ENCODE measurements around the gene NKX1-1. TPM values are rescaled to one million over a fixed set of nuclear protein-coding genes. Genes with fewer than 3 reads are reported as not detected.

NKX1-1 gene
- total and polyA plus RNA-seq, 5 donors from 2014 or later, result not detected

- Histone ChIP-seq H3K4me1 (ENCODE audit: control insufficient read depth, insufficient read depth, low read length, poor library complexity, severe bottlenecking) (no peaks in the 10 kb centered on the region), H3K4me3 (ENCODE audit: low read depth, low read length) (no peak overlapping the region), H3K27ac (ENCODE audit: insufficient read depth, low read length, poor library complexity, severe bottlenecking) (no peak overlapping the region), H3K36me3 (ENCODE audit: control insufficient read depth, insufficient read depth, low read length) (peaks cover 6% of the 10 kb centered on the region), H3K9me3 (ENCODE audit: control insufficient read depth in 2 of 2, low read length in 2 of 2) (no peaks in the 10 kb centered on the region), H3K27me3 (ENCODE audit: control insufficient read depth, insufficient read depth, low read length) (no peaks in the 10 kb centered on the region)
- H3K36me3 Mint-ChIP-seq, result peaks cover 20% of the 10 kb centered on the region
- no peak overlapping the region for H3K4me3 Mint-ChIP-seq
- DNase-seq (no peak), ATAC-seq (ENCODE audit: low read depth in 2 of 2) (no peak)
- H3K9me3 Mint-ChIP-seq, result no peaks in the 10 kb centered on the region
- H3K27ac Mint-ChIP-seq, result no peak overlapping the region
- H3K27me3 Mint-ChIP-seq, result no peaks in the 10 kb centered on the region
- no peaks in the 10 kb centered on the region for H3K4me1 Mint-ChIP-seq
These were observed 24.2 kb downstream of the NKX1-1 start for GRCh38 chr4:1381944-1382541.

DNA sequence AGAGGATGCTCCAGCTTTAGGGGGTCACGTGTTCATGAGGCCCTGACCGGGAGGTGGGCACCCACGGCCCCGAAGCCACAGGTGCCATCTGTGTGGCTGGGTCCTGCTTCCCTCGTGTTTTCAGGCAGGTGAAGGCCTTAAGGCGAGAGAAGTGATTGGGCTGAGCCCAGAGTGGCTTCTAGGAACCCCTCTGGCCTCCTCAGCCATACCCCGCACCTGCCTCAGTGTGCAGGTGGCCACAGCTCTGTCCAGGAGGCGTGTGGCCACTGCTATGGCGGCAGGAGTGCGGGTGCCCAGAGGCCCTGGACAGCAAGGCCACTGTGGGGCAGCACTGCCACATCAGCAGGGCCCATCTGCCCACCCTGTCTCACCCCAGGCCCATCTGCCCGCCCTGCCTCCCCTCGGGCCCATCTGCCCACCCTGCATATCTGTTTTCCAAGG lies 25.0 kb downstream of the NKX1-1 start:
- DNase-seq, result no peak
- peaks cover 4% of the 10 kb centered on the region for H3K36me3 ChIP-seq (ENCODE audit: control insufficient read depth, insufficient read depth, low read length)
- no peaks in the 10 kb centered on the region for H3K27me3 ChIP-seq (ENCODE audit: control insufficient read depth, insufficient read depth, low read length)
- H3K27ac Mint-ChIP-seq, result no peak overlapping the region
- no peak overlapping the region for H3K27ac ChIP-seq (ENCODE audit: insufficient read depth, low read length, poor library complexity, severe bottlenecking)
- H3K4me1 ChIP-seq (ENCODE audit: control insufficient read depth, insufficient read depth, low read length, poor library complexity, severe bottlenecking), result no peaks in the 10 kb centered on the region
- H3K9me3 ChIP-seq (ENCODE audit: control insufficient read depth in 2 of 2, low read length in 2 of 2), result no peaks in the 10 kb centered on the region
- ATAC-seq (ENCODE audit: low read depth in 2 of 2), result no peak
- H3K4me3 ChIP-seq (ENCODE audit: low read depth, low read length), result no peak overlapping the region
- no peaks in the 10 kb centered on the region for H3K27me3 Mint-ChIP-seq
- no peak overlapping the region for H3K4me3 Mint-ChIP-seq
- peaks cover 13% of the 10 kb centered on the region for H3K36me3 Mint-ChIP-seq
- no peaks in the 10 kb centered on the region for H3K4me1 Mint-ChIP-seq
- H3K9me3 Mint-ChIP-seq, result no peaks in the 10 kb centered on the region

DNA sequence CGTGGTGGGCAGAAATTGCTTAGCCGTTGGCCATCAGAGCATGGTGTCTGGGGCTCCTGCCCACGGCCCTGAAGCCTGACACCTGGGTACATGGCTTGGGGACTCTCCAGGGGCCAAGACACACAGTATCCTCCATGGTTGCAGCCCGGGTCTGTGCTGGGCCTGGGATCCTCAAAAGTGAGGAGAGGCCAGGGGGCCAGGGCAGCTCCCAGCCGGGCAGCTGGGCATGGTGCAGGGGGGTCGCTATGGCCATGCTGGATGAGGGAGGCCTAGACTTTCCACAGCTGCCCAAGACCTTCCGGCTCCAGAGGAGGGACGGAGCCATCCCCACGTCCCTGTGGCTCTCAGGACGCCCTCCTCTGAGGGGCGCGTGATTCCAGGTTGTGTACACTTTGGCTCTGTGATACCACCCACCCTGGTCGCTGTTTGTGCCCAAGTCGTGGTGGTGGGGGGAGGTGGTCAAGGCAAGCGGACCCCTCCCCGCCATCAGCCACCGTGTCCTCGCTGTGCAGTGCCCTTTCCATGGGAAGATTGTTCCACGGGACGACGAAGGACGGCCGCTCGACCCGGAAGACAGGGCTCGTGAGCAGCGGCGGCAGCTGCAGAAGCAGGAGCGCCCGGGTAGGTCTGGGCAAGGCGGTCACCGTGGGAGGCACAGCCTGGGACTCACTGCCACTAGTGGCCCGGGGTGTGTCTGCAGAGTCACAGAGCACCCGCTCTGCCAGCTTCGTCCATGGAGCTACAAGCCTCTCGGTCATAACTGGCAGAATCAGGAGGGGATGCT lies 25.7 kb downstream of the NKX1-1 start:
- H3K4me3 Mint-ChIP-seq, result no peak overlapping the region

DNA sequence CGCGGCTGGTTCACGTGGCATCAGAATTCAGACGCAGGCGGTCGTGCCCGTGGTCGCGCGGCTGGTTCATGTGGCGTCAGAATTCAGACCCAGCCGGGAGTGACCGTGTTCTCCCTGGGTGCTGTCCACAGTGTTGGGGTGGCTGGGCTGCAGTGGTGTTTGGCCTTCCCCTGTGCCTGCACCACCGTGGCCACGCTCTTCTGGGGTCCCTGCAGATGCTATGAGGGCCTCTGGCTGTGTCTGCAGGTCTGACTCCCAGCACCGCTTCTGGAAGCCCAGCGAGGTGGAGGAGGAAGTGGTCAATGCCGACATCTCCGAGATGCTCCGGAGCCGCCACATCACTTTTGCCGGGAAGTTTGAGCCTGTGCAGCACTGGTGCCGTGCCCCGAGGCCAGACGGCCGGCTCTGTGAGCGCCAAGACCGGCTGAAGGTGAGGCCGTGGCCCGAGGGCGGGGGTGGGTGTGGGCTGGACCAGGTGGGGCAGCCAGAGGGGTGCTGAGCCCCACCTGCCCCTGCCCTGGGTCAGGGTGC lies 26.4 kb downstream of the NKX1-1 start:
- Mint-ChIP-seq H3K36me3 (peaks cover 6% of the 10 kb centered on the region), H3K4me1 (no peaks in the 10 kb centered on the region), H3K27me3 (no peaks in the 10 kb centered on the region), H3K4me3 (no peak overlapping the region), H3K27ac (peak overlapping the region in 1 of 3 donors; percentile 60), H3K9me3 (no peaks in the 10 kb centered on the region)
- no peaks in the 10 kb centered on the region for H3K4me1 ChIP-seq (ENCODE audit: control insufficient read depth, insufficient read depth, low read length, poor library complexity, severe bottlenecking)
- H3K27me3 ChIP-seq (ENCODE audit: control insufficient read depth, insufficient read depth, low read length), result no peaks in the 10 kb centered on the region
- H3K36me3 ChIP-seq (ENCODE audit: control insufficient read depth, insufficient read depth, low read length), result no peaks in the 10 kb centered on the region
- no peak for ATAC-seq (ENCODE audit: low read depth in 2 of 2)
- no peaks in the 10 kb centered on the region for H3K9me3 ChIP-seq (ENCODE audit: control insufficient read depth in 2 of 2, low read length in 2 of 2)
- no peak overlapping the region for H3K4me3 ChIP-seq (ENCODE audit: low read depth, low read length)
- H3K27ac ChIP-seq (ENCODE audit: insufficient read depth, low read length, poor library complexity, severe bottlenecking), result no peak overlapping the region
- no peak for DNase-seq

More for the DNA sequence above, 25.7 kb downstream of the NKX1-1 start:
- H3K36me3 Mint-ChIP-seq, result peaks cover 7% of the 10 kb centered on the region
- H3K4me3 ChIP-seq (ENCODE audit: low read depth, low read length), result no peak overlapping the region
- ATAC-seq (ENCODE audit: low read depth in 2 of 2) (no peak), DNase-seq (no peak)
- H3K4me1 Mint-ChIP-seq, result no peaks in the 10 kb centered on the region
- no peaks in the 10 kb centered on the region for H3K27me3 Mint-ChIP-seq
- H3K36me3 ChIP-seq (ENCODE audit: control insufficient read depth, insufficient read depth, low read length), result no peaks in the 10 kb centered on the region
- no peak overlapping the region for H3K27ac Mint-ChIP-seq
- no peaks in the 10 kb centered on the region for H3K4me1 ChIP-seq (ENCODE audit: control insufficient read depth, insufficient read depth, low read length, poor library complexity, severe bottlenecking)
- H3K9me3 Mint-ChIP-seq, result no peaks in the 10 kb centered on the region
- H3K27me3 ChIP-seq (ENCODE audit: control insufficient read depth, insufficient read depth, low read length), result no peaks in the 10 kb centered on the region
- no peak overlapping the region for H3K27ac ChIP-seq (ENCODE audit: insufficient read depth, low read length, poor library complexity, severe bottlenecking)
- H3K9me3 ChIP-seq (ENCODE audit: control insufficient read depth in 2 of 2, low read length in 2 of 2), result no peaks in the 10 kb centered on the region

DNA sequence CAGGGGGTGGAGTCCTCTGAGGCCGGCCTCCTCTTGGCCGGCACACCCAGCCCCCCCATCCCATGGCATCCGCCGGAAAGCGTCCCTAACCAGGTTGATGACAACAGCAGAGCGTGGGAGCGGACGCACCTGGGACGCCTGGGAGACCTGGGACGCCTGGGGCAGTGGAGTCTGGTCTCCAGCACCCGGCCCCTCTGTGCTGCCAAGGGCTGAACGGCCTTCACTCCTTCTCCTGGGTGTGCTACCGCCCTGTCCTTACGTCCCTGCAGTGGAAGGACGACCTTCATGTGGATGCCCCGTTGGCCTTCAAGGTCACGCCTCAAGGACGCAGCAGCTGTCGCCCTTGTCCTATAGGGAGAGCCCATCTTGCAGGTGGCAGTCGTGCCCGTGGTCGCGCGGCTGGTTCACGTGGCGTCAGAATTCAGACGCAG lies 26.9 kb downstream of the NKX1-1 start:
- H3K27me3 ChIP-seq (ENCODE audit: control insufficient read depth, insufficient read depth, low read length), result no peaks in the 10 kb centered on the region
- DNase-seq (no peak), ATAC-seq (ENCODE audit: low read depth in 2 of 2) (no peak)
- no peaks in the 10 kb centered on the region for H3K4me1 ChIP-seq (ENCODE audit: control insufficient read depth, insufficient read depth, low read length, poor library complexity, severe bottlenecking)
- no peak overlapping the region for H3K4me3 Mint-ChIP-seq
- no peak overlapping the region for H3K27ac ChIP-seq (ENCODE audit: insufficient read depth, low read length, poor library complexity, severe bottlenecking)
- no peak overlapping the region for H3K4me3 ChIP-seq (ENCODE audit: low read depth, low read length)
- no peaks in the 10 kb centered on the region for H3K9me3 ChIP-seq (ENCODE audit: control insufficient read depth in 2 of 2, low read length in 2 of 2)
- no peaks in the 10 kb centered on the region for H3K4me1 Mint-ChIP-seq
- peak overlapping the region in 1 of 3 donors; percentile 20 for H3K27ac Mint-ChIP-seq
- H3K36me3 ChIP-seq (ENCODE audit: control insufficient read depth, insufficient read depth, low read length), result no peaks in the 10 kb centered on the region
- peaks cover 6% of the 10 kb centered on the region for H3K36me3 Mint-ChIP-seq
- no peaks in the 10 kb centered on the region for H3K27me3 Mint-ChIP-seq
- H3K9me3 Mint-ChIP-seq, result no peaks in the 10 kb centered on the region

GRCh38 chr4:1378559-1379231 lies 27.5 kb downstream of the NKX1-1 start:
- Mint-ChIP-seq H3K9me3 (no peaks in the 10 kb centered on the region), H3K27me3 (no peaks in the 10 kb centered on the region), H3K36me3 (peaks cover 9% of the 10 kb centered on the region), H3K27ac (no peak overlapping the region), H3K4me1 (no peaks in the 10 kb centered on the region), H3K4me3 (no peak overlapping the region)
- Histone ChIP-seq H3K9me3 (ENCODE audit: control insufficient read depth in 2 of 2, low read length in 2 of 2) (no peaks in the 10 kb centered on the region), H3K4me3 (ENCODE audit: low read depth, low read length) (no peak overlapping the region), H3K27me3 (ENCODE audit: control insufficient read depth, insufficient read depth, low read length) (no peaks in the 10 kb centered on the region), H3K4me1 (ENCODE audit: control insufficient read depth, insufficient read depth, low read length, poor library complexity, severe bottlenecking) (no peaks in the 10 kb centered on the region), H3K36me3 (ENCODE audit: control insufficient read depth, insufficient read depth, low read length) (no peaks in the 10 kb centered on the region), H3K27ac (ENCODE audit: insufficient read depth, low read length, poor library complexity, severe bottlenecking) (no peak overlapping the region)
- ATAC-seq (ENCODE audit: low read depth in 2 of 2) (no peak), DNase-seq (no peak)

DNA sequence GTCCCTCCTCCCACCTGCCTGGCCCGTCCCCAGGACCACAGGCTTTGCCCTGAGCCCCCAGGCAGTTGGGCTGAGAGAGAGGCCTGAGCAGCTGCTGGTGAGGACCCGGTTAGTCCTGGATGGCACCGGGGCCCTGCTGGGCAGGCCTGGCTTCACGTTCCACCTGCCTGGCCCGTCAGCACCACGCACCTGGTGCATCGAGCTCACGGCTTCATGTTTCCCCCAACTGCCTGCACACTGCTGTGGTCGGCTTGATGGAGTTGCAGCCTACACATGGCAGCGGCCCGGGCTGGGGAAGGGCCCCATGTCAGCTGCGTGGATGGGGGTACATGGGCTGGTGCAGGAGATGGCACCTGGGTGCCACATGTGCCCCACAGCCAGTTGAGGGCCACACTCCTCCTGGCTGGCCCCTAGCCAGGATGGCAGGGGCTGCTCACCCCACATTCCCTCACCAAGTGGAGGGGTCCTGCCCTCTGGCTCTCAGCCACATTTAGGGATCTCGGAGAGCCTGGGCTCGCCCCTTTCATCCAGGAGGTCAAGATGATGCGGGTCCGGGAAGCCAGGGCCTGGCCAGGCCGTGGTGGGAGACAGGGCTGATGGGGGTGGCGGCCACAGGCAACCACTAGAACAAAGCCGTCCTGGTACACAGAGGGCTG lies 28.5 kb downstream of the NKX1-1 start:
- Mint-ChIP-seq H3K4me1 (no peaks in the 10 kb centered on the region), H3K36me3 (peaks cover 18% of the 10 kb centered on the region), H3K27ac (no peak overlapping the region), H3K9me3 (peaks cover 0 to 1% (median 0%) of the 10 kb centered on the region in 7 donors), H3K27me3 (no peaks in the 10 kb centered on the region), H3K4me3 (no peak overlapping the region)
- DNase-seq, result no peak
- ATAC-seq (ENCODE audit: low read depth in 2 of 2), result no peak
- H3K27me3 ChIP-seq (ENCODE audit: control insufficient read depth, insufficient read depth, low read length), result no peaks in the 10 kb centered on the region
- H3K36me3 ChIP-seq (ENCODE audit: control insufficient read depth, insufficient read depth, low read length), result no peaks in the 10 kb centered on the region
- no peaks in the 10 kb centered on the region for H3K4me1 ChIP-seq (ENCODE audit: control insufficient read depth, insufficient read depth, low read length, poor library complexity, severe bottlenecking)
- H3K27ac ChIP-seq (ENCODE audit: insufficient read depth, low read length, poor library complexity, severe bottlenecking), result no peak overlapping the region
- no peak overlapping the region for H3K4me3 ChIP-seq (ENCODE audit: low read depth, low read length)
- no peaks in the 10 kb centered on the region for H3K9me3 ChIP-seq (ENCODE audit: control insufficient read depth in 2 of 2, low read length in 2 of 2)

Measured in CD4-positive, CD25-positive, alpha-beta regulatory T cell (primary cell).